ENCODE measurements around the gene ARHGEF16.

DNA sequence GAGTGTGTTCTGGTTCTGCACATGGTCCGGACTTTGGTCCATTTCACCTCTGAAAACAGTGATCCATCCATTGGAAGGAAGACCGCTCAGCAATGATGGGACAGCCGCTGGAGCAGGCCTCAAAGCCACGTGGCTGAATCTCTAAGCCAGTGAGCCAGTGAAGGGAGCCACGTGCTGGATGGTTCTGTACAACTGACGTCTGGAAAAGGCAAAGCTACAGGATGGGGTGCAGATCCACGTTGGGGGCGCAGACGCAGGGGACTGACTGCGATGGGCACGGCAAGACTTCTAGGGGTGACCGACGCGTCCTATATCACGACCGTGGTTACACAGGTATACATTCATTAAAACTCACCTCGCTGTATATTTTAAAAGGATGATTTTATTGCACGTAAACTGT lies 10.2 kb upstream of the ARHGEF16 start:
- TF ChIP-seq, protein P1, sequence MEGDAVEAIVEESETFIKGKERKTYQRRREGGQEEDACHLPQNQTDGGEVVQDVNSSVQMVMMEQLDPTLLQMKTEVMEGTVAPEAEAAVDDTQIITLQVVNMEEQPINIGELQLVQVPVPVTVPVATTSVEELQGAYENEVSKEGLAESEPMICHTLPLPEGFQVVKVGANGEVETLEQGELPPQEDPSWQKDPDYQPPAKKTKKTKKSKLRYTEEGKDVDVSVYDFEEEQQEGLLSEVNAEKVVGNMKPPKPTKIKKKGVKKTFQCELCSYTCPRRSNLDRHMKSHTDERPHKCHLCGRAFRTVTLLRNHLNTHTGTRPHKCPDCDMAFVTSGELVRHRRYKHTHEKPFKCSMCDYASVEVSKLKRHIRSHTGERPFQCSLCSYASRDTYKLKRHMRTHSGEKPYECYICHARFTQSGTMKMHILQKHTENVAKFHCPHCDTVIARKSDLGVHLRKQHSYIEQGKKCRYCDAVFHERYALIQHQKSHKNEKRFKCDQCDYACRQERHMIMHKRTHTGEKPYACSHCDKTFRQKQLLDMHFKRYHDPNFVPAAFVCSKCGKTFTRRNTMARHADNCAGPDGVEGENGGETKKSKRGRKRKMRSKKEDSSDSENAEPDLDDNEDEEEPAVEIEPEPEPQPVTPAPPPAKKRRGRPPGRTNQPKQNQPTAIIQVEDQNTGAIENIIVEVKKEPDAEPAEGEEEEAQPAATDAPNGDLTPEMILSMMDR (conservative IDR thresholded peaks at IDR 0.05 in 1 of 2, IDR thresholded peaks at IDR 0.05 in 1 of 2; ENCODE audit: extremely low read depth in 1 of 2, insufficient read depth in 1 of 2, low read depth in 1 of 2, low read length in 2 of 2): no peak
- no peak for TF ChIP-seq EZH2 (IDR thresholded peaks at IDR 0.05; ENCODE audit: borderline replicate concordance, low read length)
